ENCODE data around the gene FANCB. TPM values are rescaled to one million over a fixed set of nuclear protein-coding genes. Genes with fewer than 3 reads are reported as not detected.
A peak's percentile ranks its signal among the peaks of the same experiment; 100 is the strongest.

FANCB gene
- 0.81 and 1.2 TPM in 2 replicates for polyA plus RNA-seq (2012; rRNA removed)
- polyA plus RNA-seq (2012; cell fraction: cytosol; rRNA removed): 0.94 and 1.1 TPM in 2 replicates
- polyA plus RNA-seq (2012; cell fraction: nucleus; rRNA removed): 1.2 and 1.9 TPM in 2 replicates

GRCh38 chrX:14872851-14873675, at the start of gene FANCB, which contains the start of gene MOSPD2:
Gene FANCB, minus strand, starts transcription at chrX:14873069. Its CDS starts 7,559 bp downstream, at chrX:14865510.
Gene MOSPD2, plus strand, starts transcription at chrX:14873421. Its CDS starts 108 bp downstream, at chrX:14873529.
- WGBS (ENCODE audit: low lambda C conversion rate): 30% methylated on average over 44 of the region's 78 CpGs
- ChIA-PET POLR2A (no interaction called here), CTCF (no interaction called here)
- Histone ChIP-seq H4K20me1 (ENCODE audit: insufficient read depth) (no peaks in the 10 kb centered on the region), H3K4me3 (ENCODE audit: low read depth in 2 of 2, low read length in 1 of 2) (peak within 1 kb of the TSS; percentile 70 to 73), H3K79me2 (ENCODE audit: insufficient read depth) (peaks cover 50% of the 10 kb centered on the region), H3K9me2 (no peaks in the 10 kb centered on the region), H3K9ac (peak within 1 kb of the TSS; percentile 71), H2AFZ (ENCODE audit: low read depth) (peak within 1 kb of the TSS; percentile 43; the same call in 1 of the 2 replicates), H3F3A (replicated peaks; ENCODE audit: insufficient read depth) (no peaks in the 10 kb centered on the region), H3K36me3 (replicated peaks in 1 of 2; ENCODE audit: control insufficient read depth in 1 of 2, insufficient read depth in 2 of 2, low read length in 1 of 2) (peaks cover 0 to 8% of the 10 kb centered on the region in 2 experiments), H3K27me3 (ENCODE audit: insufficient read depth) (no peaks in the 10 kb centered on the region), H3K4me2 (peak within 1 kb of the TSS; percentile 66), H3K9me3 (no peaks in the 10 kb centered on the region), H3K27ac (ENCODE audit: low read depth in 2 of 2, low read length in 1 of 2) (peak within 1 kb of the TSS; percentile 47 to 67; a peak in 3 of 4 replicates), H3K4me1 (ENCODE audit: control insufficient read depth in 1 of 2, insufficient read depth in 2 of 2, low read depth in 1 of 2, low read length in 1 of 2) (peaks cover 0 to 3% of the 10 kb centered on the region in 2 experiments; a peak in 2 of 4 replicates)
- no peak for TF ChIP-seq USF2 (IDR thresholded peaks at IDR 0.05; ENCODE audit: borderline replicate concordance, low read depth, low read length)
- peak; percentile 63; the same call in 1 of the 2 replicates for TF ChIP-seq USF1 (IDR thresholded peaks at IDR 0.05; ENCODE audit: borderline replicate concordance, low read depth)
- TF ChIP-seq SMC3 (IDR thresholded peaks at IDR 0.05; ENCODE audit: low read depth, low read length): no peak
- peak; percentile 70 for TF ChIP-seq GABPA (IDR thresholded peaks at IDR 0.05; ENCODE audit: low read depth)
- no peak for TF ChIP-seq FOSL2 (IDR thresholded peaks at IDR 0.05; ENCODE audit: borderline replicate concordance, low read depth)
- no peak for TF ChIP-seq PBX3 (IDR thresholded peaks at IDR 0.05)
- no peak for TF ChIP-seq CTCF (IDR thresholded peaks at IDR 0.05)
- TF ChIP-seq SIN3A (IDR thresholded peaks at IDR 0.05; ENCODE audit: borderline replicate concordance, low read depth, low read length): 0 out of 2 replicates have a peak, but pooled peaks have one; percentile 51
- peak; percentile 43; the same call in 1 of the 2 replicates for TF ChIP-seq POLR2AphosphoS5 (IDR thresholded peaks at IDR 0.05; ENCODE audit: low read depth, low read length)
- TF ChIP-seq NRF1 (IDR thresholded peaks at IDR 0.05; ENCODE audit: low read depth, low read length): peak; percentile 39; the same call in 1 of the 2 replicates
- peak; percentile 40 for TF ChIP-seq CHD2 (IDR thresholded peaks at IDR 0.05; ENCODE audit: low read length, partially characterized antibody)
- TF ChIP-seq ELF1 (IDR thresholded peaks at IDR 0.05): peak; percentile 41
- TF ChIP-seq RAD21 (IDR thresholded peaks at IDR 0.05; ENCODE audit: low read length): no peak
- TF ChIP-seq MXI1 (IDR thresholded peaks at IDR 0.05; ENCODE audit: low read depth, low read length): peak; percentile 88
- peak; percentile 47 for TF ChIP-seq MAX (IDR thresholded peaks at IDR 0.05; ENCODE audit: low read depth)
- DNase-seq: peak; percentile 92
